Activated CD4-positive, alpha-beta memory T cell treated with anti-CD3 and anti-CD28 coated beads for 36 hours (primary cell): ENCODE data around the gene PARD3B. TPM values are rescaled to one million over a fixed set of nuclear protein-coding genes. Genes with fewer than 3 reads are reported as not detected.

Experiments used
- CTCF ChIA-PET: fragments of 350-600 bp; sonication (Branson Sonifier 250); formaldehyde crosslinking; loops from one replicate; lab custom pipeline; 2021; ENCODE audit warnings: antibody characterized with exemption, inconsistent platforms; lab: Charles Lee
- POLR2A ChIA-PET: fragments of 350-600 bp; sonication (Branson Sonifier 250); formaldehyde crosslinking; loops from one replicate; lab custom pipeline; 2021; ENCODE audit warnings: antibody characterized with exemption; lab: Charles Lee
- DNase-seq: peaks from one replicate; pipeline ENCODE4 v3.0.0-alpha.2; 2020
- H3K27ac Mint-ChIP-seq: one replicate; pipeline ENCODE4 v1.8.0; 2021; ENCODE audit warnings: mixed read lengths
- H3K27me3 Mint-ChIP-seq: one replicate; pipeline ENCODE4 v1.8.0; 2021; ENCODE audit warnings: mixed read lengths
- H3K36me3 Mint-ChIP-seq: one replicate; pipeline ENCODE4 v1.8.0; 2021; ENCODE audit warnings: mixed read lengths
- H3K4me1 Mint-ChIP-seq: one replicate; pipeline ENCODE4 v1.8.0; 2021; ENCODE audit warnings: low read depth, mixed read lengths
- H3K4me3 Mint-ChIP-seq: one replicate; pipeline ENCODE4 v1.8.0; 2021; ENCODE audit warnings: mild to moderate bottlenecking, mixed read lengths
- H3K9me3 Mint-ChIP-seq: one replicate; pipeline ENCODE4 v1.8.0; 2021; ENCODE audit warnings: mixed read lengths
- intact Hi-C: fragments of 100-400 bp; cut with micrococcal nuclease; formaldehyde crosslinking; loops from one replicate; pipeline ENCODE4 v1.15.1; 2023
- total RNA-seq, 2 experiments: library from RNA; stranded (reverse); gene quantifications; one replicate each; pipeline ENCODE4 v1.2.3, GENCODE V29; 2021

PARD3B gene
- total RNA-seq, 2 experiments from 2014 or later = 0.07 to 0.70 TPM

DNA sequence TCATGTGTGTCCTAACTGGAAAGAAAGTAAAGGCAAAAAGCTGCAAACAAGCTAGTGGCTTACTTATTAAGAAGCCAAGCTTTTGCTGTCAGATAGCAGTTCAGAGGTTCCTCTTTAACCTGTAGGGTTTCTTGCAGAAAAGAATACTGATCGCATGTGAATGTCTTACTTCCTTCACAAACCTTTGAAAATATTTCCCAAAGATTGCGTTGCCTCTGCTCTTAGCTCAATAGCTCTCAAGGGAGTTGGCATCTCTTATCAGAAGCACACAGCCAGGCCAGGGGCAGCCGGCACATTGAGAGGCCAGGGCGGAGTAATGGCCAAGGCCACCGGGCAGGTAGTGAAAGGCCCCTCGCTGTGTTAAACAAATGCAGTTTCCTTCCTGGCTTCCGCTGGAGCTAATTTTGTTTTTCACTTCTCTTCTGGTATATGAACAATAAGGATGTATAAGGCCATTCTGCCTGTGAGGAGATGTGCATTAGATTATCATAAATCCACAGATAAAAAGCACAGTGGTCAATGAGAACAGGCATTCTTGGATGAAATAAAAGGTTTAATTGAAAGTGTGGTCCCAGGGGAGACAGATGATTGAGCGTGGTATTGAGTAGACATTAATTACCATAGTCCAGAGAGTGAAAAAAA lies 594.7 kb downstream of the PARD3B start:
- intact Hi-C loops = no loop called here
- Mint-ChIP-seq H3K4me1 (peaks cover 1% of the 10 kb centered on the region), H3K9me3 (peaks cover 4% of the 10 kb centered on the region), H3K4me3 (no peak overlapping the region), H3K36me3 (peaks cover 1% of the 10 kb centered on the region), H3K27me3 (no peaks in the 10 kb centered on the region), H3K27ac (no peak overlapping the region)
- CTCF ChIA-PET = interaction anchor here (0.7 kb wide), 1 partner anchor 18 kb away, joined by 5 read pairs; no protein-coding TSS in a partner anchor
- POLR2A ChIA-PET = no interaction called here
- DNase-seq = no peak

DNA sequence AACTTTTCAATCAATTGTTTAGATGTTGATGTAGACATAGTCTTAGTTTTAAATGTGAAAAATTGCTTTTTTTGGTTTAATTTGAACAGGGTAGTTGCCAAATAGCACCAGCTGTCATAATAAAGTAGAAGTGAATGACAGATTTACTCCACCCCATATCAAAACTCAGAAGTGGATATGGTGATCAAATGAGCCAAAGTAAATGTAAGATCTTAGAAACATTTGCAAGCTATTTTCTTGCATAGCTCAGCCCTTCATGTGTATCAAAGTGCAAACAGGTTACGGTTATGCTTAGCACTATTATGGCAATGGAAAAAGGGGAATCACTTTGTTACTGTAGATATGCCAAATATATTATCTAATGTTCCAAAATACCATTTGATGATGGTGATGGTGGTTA lies 596.1 kb downstream of the PARD3B start:
- Mint-ChIP-seq H3K27ac (no peak overlapping the region), H3K27me3 (no peaks in the 10 kb centered on the region), H3K4me1 (peaks cover 1% of the 10 kb centered on the region), H3K36me3 (peaks cover 1% of the 10 kb centered on the region), H3K9me3 (peaks cover 4% of the 10 kb centered on the region), H3K4me3 (no peak overlapping the region)
- DNase-seq = no peak
- intact Hi-C loops = no loop called here
- ChIA-PET POLR2A (no interaction called here), CTCF (no interaction called here)

DNA sequence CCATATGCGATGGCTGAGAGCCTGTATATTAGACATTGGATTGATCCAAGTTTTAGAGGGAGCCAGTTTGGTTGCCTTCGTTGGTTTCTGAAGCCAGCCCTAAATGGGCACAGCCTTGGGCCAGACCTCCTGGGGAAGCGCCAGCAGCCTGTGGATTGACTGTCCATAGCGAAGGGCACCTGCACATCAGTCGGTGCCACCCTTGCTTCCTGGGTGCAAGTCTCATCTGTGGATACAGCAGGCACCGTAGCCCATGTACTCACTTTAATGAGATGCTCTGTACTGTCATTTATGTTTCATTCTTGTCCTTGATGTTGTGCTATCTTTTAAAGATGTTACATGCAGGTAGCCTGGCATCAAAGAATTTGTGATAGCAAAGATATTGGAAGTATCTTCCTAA lies 600.6 kb downstream of the PARD3B start:
- intact Hi-C loops = no loop called here
- Mint-ChIP-seq H3K27me3 (no peaks in the 10 kb centered on the region), H3K36me3 (no peaks in the 10 kb centered on the region), H3K4me3 (no peak overlapping the region), H3K4me1 (no peaks in the 10 kb centered on the region), H3K27ac (no peak overlapping the region), H3K9me3 (peaks cover 4% of the 10 kb centered on the region)
- ChIA-PET POLR2A (no interaction called here), CTCF (no interaction called here)
- DNase-seq = no peak

DNA sequence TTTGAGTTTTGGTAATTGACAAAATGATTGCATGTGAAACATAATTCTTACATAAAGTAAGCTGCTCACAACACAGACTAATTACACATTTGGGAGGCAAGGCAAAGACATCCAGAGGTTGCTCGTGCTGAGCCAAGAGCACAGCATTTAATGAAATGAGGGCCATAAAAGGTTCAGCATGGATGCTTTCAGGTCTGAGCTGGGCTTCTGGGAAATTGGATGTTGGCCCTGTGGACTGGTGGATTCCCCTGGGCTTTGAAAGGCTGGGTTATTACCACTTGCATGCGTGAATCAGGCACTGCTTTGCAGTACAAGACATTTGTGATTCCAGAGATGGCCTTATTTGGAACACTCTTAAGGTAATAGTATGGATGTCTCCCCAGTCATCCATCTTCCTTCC lies 603.5 kb downstream of the PARD3B start:
- ChIA-PET CTCF (no interaction called here), POLR2A (no interaction called here)
- Mint-ChIP-seq H3K36me3 (no peaks in the 10 kb centered on the region), H3K9me3 (peaks cover 4% of the 10 kb centered on the region), H3K27ac (no peak overlapping the region), H3K4me3 (no peak overlapping the region), H3K27me3 (no peaks in the 10 kb centered on the region), H3K4me1 (no peaks in the 10 kb centered on the region)
- no peak for DNase-seq
- intact Hi-C loops = no loop called here

DNA sequence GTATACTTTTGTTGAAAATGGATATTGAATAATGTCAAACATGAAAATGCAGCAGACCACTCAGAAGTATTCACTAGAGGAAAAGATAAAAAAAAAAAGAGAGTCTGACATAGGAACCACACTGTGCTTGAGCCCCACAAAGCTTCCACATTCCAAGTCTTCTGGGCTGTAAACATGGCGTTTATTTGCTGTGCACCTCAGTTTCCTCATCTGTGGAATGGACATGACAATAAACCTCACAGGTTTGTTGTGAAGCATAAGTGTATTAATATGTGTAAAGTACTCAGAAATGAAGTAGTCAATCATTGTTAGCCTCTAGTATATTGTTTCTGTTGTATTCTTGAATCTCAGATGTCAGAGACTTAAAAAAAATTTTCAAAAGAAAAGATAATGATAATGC lies 611.2 kb downstream of the PARD3B start:
- Mint-ChIP-seq H3K4me1 (no peaks in the 10 kb centered on the region), H3K4me3 (no peak overlapping the region), H3K9me3 (peaks cover 3% of the 10 kb centered on the region), H3K27ac (no peak overlapping the region), H3K36me3 (no peaks in the 10 kb centered on the region), H3K27me3 (no peaks in the 10 kb centered on the region)
- ChIA-PET POLR2A (no interaction called here), CTCF (no interaction called here)
- DNase-seq = no peak
- intact Hi-C loops = no loop called here

DNA sequence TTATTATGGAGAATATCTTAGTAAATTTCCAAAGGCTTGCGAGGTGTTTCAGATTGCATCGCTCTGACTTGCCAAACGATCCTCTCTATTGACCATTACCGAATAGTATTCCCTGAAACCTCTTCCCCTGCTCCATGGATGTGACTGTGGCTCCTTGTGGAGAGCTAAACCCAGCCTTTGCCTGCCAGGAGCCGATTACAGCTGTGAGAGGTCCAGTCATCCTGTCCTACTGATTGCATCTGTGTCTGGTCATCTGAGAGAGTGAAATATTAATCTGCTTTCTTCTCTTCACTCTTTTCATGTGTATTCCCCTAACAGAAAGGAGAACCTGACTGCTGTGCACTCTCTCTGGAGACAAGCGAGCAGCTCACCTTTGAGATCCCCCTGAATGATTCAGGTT lies 613.1 kb downstream of the PARD3B start:
- intact Hi-C loops = no loop called here
- Mint-ChIP-seq H3K27me3 (no peaks in the 10 kb centered on the region), H3K9me3 (peaks cover 3% of the 10 kb centered on the region), H3K4me1 (no peaks in the 10 kb centered on the region), H3K36me3 (no peaks in the 10 kb centered on the region), H3K27ac (no peak overlapping the region), H3K4me3 (no peak overlapping the region)
- CTCF ChIA-PET = no interaction called here
- POLR2A ChIA-PET = no interaction called here
- DNase-seq = no peak

DNA sequence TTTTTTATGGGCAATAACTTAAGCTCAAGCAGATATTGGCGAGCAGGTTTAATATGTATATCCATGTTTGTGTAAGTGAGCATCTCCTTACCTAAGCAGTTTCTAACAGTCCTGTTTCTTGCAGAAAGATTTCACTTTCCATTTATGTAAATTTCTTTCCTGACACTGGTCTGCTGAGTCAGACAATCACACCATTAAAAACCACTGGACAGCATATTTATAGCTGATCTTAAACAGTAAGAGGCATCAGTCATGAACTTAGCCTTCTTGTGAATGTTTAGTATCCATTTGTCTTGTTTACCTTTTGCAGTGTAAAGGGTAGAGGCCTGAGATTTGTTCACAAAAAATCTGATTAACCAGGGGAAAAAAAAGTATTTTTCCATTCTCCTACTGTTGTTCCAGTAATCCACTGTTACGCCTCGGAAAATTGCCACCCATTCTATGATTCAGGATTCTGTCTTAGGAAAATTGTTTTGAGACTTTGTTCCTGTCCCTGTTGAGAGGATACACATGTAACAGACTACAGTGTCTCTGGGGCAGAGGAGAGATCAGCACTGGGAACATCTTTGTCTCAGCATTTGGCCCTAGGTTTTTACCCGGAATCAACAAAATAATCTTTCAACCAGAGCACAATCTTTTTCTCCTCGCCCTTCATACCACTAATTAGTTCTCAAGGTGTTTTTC lies 616.0 kb downstream of the PARD3B start:
- POLR2A ChIA-PET = no interaction called here
- Mint-ChIP-seq H3K9me3 (no peaks in the 10 kb centered on the region), H3K27me3 (no peaks in the 10 kb centered on the region), H3K4me1 (no peaks in the 10 kb centered on the region), H3K36me3 (no peaks in the 10 kb centered on the region), H3K4me3 (no peak overlapping the region), H3K27ac (no peak overlapping the region)
- CTCF ChIA-PET = no interaction called here
- intact Hi-C loops = no loop called here
- no peak for DNase-seq

DNA sequence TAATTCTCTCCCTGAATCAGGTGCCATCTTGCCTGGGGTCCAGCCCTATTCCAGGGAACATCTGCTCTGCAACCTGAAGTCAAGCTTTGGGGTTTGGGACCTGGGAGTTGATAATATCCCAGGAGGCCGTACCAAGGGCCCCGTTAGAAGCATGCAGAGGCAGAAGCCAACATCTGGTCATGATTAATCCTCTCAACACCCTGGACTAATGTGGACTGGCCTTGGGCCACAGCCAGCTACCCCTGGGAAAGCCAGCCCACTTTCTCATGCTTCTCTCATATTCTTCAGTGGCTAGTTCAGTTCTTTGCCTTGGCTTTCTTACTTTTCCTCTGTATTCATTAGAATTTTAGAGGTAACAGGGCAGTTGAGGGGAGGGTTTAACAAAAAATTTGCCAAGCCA lies 621.5 kb downstream of the PARD3B start:
- DNase-seq = no peak
- ChIA-PET POLR2A (no interaction called here), CTCF (no interaction called here)
- Mint-ChIP-seq H3K36me3 (no peaks in the 10 kb centered on the region), H3K27me3 (no peaks in the 10 kb centered on the region), H3K4me1 (peaks cover 4% of the 10 kb centered on the region), H3K4me3 (no peak overlapping the region), H3K27ac (no peak overlapping the region), H3K9me3 (no peaks in the 10 kb centered on the region)
- intact Hi-C loops = no loop called here

DNA sequence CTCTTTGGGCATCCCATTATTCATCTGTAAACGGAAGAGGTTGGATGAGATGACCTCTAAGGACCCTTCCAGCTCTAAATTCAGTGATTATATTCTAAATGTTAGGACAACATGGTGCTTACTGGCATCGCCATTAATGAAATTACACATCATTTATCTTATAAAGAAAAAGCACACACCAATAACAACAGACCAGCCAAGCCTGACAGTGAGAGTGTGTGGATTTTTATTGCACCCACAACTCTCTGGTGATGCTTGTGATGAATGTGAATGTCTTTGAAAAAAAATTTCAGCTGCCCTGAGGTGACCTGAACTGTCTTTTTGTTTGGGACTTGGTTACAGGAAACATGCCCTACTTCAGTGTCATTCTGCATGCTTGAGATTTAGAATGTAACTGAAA lies 623.7 kb downstream of the PARD3B start:
- CTCF ChIA-PET = no interaction called here
- Mint-ChIP-seq H3K4me3 (no peak overlapping the region), H3K9me3 (no peaks in the 10 kb centered on the region), H3K4me1 (peaks cover 4% of the 10 kb centered on the region), H3K27ac (no peak overlapping the region), H3K27me3 (no peaks in the 10 kb centered on the region), H3K36me3 (no peaks in the 10 kb centered on the region)
- DNase-seq = no peak
- intact Hi-C loops = no loop called here
- POLR2A ChIA-PET = no interaction called here

DNA sequence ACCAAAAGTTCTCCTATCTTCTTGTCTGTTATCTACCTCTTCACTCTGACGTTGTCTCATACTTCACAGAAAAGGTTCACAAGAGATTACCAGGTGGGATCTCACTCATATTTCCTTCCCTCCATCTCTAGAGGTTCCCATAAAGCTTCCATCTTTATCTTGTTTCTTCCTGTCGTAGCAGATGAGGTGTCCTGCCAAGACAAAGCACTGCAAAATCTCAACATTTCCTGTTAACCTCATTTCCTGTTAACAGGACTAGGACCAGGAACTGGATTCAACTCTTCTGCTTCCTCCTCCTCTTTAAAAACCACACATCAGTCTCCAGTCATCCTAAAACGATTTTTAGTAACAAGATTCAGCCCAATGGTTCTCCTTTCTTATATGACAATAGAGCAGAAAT lies 624.2 kb downstream of the PARD3B start:
- Mint-ChIP-seq H3K4me1 (peaks cover 4% of the 10 kb centered on the region), H3K9me3 (no peaks in the 10 kb centered on the region), H3K4me3 (no peak overlapping the region), H3K27ac (no peak overlapping the region), H3K36me3 (no peaks in the 10 kb centered on the region), H3K27me3 (no peaks in the 10 kb centered on the region)
- DNase-seq = no peak
- POLR2A ChIA-PET = no interaction called here
- CTCF ChIA-PET = no interaction called here
- intact Hi-C loops = no loop called here

DNA sequence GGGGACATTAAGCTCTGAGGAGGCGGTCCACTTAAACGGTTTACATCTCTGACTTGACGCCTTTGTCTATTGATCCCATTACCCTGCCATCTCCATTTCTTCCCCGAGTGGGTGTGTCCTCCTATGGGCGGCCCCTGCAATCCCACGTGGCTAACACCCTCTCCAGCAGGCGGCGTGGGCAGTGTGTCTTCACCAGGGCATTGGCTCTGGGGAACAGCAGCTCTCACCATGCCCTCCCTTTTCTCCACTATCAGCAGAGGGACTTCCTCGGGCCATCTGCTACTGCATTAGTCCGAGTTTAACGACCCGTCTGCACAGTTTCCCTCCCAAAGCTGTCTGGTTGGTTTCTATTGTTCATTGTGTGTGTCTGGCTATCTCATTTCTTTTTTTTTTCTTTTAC lies 625.1 kb downstream of the PARD3B start:
- H3K36me3 Mint-ChIP-seq = no peaks in the 10 kb centered on the region
- H3K27ac Mint-ChIP-seq = no peak overlapping the region
- no peaks in the 10 kb centered on the region for H3K27me3 Mint-ChIP-seq
- CTCF ChIA-PET = no interaction called here
- POLR2A ChIA-PET = no interaction called here
- no peaks in the 10 kb centered on the region for H3K9me3 Mint-ChIP-seq
- H3K4me1 Mint-ChIP-seq = peaks cover 4% of the 10 kb centered on the region
- intact Hi-C loops = no loop called here
- no peak for DNase-seq
- H3K4me3 Mint-ChIP-seq = no peak overlapping the region

DNA sequence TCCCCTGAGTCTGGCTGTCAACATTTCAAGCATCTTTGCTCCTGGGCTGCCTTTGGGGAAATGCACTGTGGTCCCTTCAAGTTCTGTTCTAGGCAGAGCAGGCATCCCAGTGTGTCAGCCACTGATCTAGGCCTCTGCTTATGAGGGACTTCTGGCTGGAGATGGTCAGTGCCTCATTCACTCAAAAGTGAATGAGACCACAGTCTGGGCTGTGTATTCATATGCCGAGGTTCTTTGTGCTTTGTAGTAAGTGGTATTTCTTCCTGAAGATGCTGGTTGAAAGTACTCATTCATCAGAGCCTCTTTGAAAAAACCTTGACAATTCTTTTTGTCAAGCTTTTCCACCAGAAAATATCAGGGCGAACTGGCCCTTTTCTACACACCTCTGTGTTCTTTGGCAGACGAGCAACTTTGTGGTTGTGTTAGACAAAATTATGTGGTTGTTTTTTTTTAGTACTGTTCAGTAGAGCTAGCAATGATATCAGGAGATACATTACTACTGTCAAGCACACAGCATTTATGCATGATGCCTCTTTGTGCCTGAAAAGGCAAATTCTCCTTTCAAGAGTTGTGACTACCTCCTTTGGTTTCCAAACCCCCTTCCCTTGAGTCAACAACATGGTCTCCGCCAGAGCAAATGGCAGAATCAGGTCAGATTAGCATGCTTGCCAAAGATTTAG lies 626.1 kb downstream of the PARD3B start:
- Mint-ChIP-seq H3K27ac (no peak overlapping the region), H3K4me1 (peaks cover 4% of the 10 kb centered on the region), H3K27me3 (no peaks in the 10 kb centered on the region), H3K9me3 (no peaks in the 10 kb centered on the region), H3K4me3 (no peak overlapping the region), H3K36me3 (no peaks in the 10 kb centered on the region)
- CTCF ChIA-PET = no interaction called here
- intact Hi-C loops = no loop called here
- POLR2A ChIA-PET = no interaction called here
- DNase-seq = no peak
